HG03135 (cell line): ENCODE data around the gene ZNF208.
"Not testable (repeated sequence)": the region's sequence is repeated elsewhere in the genome, so short reads cannot be mapped to it uniquely, and the experiment has no call there.

Source experiments
- ATAC-seq: cut with Tn5 transposase; IDR thresholded peaks from one replicate; pipeline ENCODE4 v1.9.1; 2021; ENCODE audit warnings: mild to moderate bottlenecking, moderate library complexity; ENCODE audit not compliant: unreplicated experiment

The ZNF208 gene

DNA sequence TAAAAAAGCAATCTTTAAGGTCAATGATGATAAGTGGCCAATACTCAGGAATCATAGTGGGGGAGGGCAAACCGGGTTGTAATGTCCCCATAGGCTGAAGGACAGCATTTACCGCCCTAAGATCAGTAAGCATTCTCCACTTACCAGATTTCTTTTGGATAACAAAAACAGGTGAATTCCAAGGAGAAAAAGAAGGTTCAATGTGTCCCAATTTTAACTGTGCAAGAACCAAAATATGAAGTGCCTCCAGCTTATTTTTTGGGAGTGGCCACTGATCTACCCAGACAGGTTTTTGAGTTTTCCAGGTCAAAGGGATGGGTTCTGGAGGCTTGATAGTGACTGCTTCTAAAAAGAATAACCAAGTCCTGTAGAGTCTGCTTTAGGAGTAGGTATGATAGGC lies 125.2 kb downstream of the ZNF208 start:
- ATAC-seq: not testable (repeated sequence)

DNA sequence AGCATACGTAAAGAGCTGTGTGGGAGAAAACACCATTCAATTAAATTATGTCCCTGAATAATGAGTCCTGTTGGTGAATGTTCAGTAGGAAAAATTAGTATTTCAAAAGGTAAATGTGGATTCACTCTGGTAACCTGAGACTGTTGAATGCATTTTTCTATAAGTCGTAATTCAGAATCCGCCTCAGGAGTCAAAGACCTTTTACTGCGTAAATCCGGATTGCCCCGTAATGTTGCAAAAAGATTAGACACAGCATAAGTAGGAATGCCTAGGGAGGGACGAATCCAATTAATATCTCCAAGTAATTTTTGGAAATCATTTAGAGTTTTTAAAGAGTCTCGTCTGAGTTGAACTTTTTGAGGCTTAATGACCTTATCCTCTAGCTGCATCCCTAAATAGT lies 126.0 kb downstream of the ZNF208 start:
- ATAC-seq: not testable (repeated sequence)

- no peak for ATAC-seq
These were observed 127.2 kb downstream of the ZNF208 start for GRCh38 chr19:21883516-21883915.
